ENCODE data around the gene ADRB2.

GRCh38 chr5:148873120-148873519, 46.7 kb downstream of the ADRB2 start:
- TF ChIP-seq, protein P1, sequence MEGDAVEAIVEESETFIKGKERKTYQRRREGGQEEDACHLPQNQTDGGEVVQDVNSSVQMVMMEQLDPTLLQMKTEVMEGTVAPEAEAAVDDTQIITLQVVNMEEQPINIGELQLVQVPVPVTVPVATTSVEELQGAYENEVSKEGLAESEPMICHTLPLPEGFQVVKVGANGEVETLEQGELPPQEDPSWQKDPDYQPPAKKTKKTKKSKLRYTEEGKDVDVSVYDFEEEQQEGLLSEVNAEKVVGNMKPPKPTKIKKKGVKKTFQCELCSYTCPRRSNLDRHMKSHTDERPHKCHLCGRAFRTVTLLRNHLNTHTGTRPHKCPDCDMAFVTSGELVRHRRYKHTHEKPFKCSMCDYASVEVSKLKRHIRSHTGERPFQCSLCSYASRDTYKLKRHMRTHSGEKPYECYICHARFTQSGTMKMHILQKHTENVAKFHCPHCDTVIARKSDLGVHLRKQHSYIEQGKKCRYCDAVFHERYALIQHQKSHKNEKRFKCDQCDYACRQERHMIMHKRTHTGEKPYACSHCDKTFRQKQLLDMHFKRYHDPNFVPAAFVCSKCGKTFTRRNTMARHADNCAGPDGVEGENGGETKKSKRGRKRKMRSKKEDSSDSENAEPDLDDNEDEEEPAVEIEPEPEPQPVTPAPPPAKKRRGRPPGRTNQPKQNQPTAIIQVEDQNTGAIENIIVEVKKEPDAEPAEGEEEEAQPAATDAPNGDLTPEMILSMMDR (IDR thresholded peaks at IDR 0.05; ENCODE audit: insufficient read depth, low read depth, low read length), result no peak
- TF ChIP-seq EZH2 (IDR thresholded peaks at IDR 0.05; ENCODE audit: insufficient read depth, low read length), result no peak

Data from astrocyte (in vitro differentiated cells and primary cell).